HG02981 (cell line): ENCODE data around the gene SLIT3.

Experiments
- ATAC-seq: cut with Tn5 transposase; IDR thresholded peaks from one replicate; pipeline ENCODE4 v1.9.1; 2021; ENCODE audit warnings: mild to moderate bottlenecking, moderate library complexity; ENCODE audit not compliant: unreplicated experiment

Gene SLIT3

GRCh38 chr5:169178754-169179153 is 122.2 kb downstream of the SLIT3 start:
- ATAC-seq: no peak

GRCh38 chr5:169178274-169178673 is 122.7 kb downstream of the SLIT3 start:
- ATAC-seq: no peak

- no peak for ATAC-seq
Measured at GRCh38 chr5:169176709-169177694, 123.9 kb downstream of the SLIT3 start.

GRCh38 chr5:169175733-169176132 is 125.2 kb downstream of the SLIT3 start:
- ATAC-seq: no peak

- ATAC-seq: no peak
Measured at GRCh38 chr5:169174923-169175322, 126.0 kb downstream of the SLIT3 start.

- ATAC-seq: no peak
Measured at GRCh38 chr5:169173372-169173771, 127.6 kb downstream of the SLIT3 start.

- ATAC-seq: no peak
Measured at GRCh38 chr5:169171515-169171914, 129.4 kb downstream of the SLIT3 start.

- no peak for ATAC-seq
Measured at GRCh38 chr5:169169783-169170182, 131.2 kb downstream of the SLIT3 start.

- no peak for ATAC-seq
Measured at GRCh38 chr5:169168280-169168679, 132.7 kb downstream of the SLIT3 start.

- ATAC-seq: no peak
Measured at GRCh38 chr5:169166078-169166477, 134.9 kb downstream of the SLIT3 start.

GRCh38 chr5:169165052-169165451 is 135.9 kb downstream of the SLIT3 start:
- ATAC-seq: no peak

GRCh38 chr5:169164481-169164925 is 136.4 kb downstream of the SLIT3 start:
- no peak for ATAC-seq

GRCh38 chr5:169162407-169162806 is 138.5 kb downstream of the SLIT3 start:
- no peak for ATAC-seq

- no peak for ATAC-seq
Measured at GRCh38 chr5:169161022-169161680, 139.8 kb downstream of the SLIT3 start.

GRCh38 chr5:169160405-169160901 is 140.5 kb downstream of the SLIT3 start:
- ATAC-seq: no peak

- ATAC-seq: no peak
Measured at GRCh38 chr5:169158764-169159163, 142.2 kb downstream of the SLIT3 start.

GRCh38 chr5:169157064-169157463 is 143.9 kb downstream of the SLIT3 start:
- no peak for ATAC-seq

- ATAC-seq: no peak
Measured at GRCh38 chr5:169154679-169155078, 146.3 kb downstream of the SLIT3 start.

- no peak for ATAC-seq
Measured at GRCh38 chr5:169153405-169153804, 147.5 kb downstream of the SLIT3 start.

- ATAC-seq: no peak
Measured at GRCh38 chr5:169152946-169153345, 148.0 kb downstream of the SLIT3 start.

- no peak for ATAC-seq
Measured at GRCh38 chr5:169152453-169152852, 148.5 kb downstream of the SLIT3 start.
